WTC11 (cell line): ENCODE measurements around the gene NEBL. TPM values are rescaled to one million over a fixed set of nuclear protein-coding genes. Genes with fewer than 3 reads are reported as not detected.

Experiments
- ATAC-seq: fragments of 200-7000 bp; cut with Tn5 transposase; 2 replicates; pipeline ENCODE4 v1.10.0; 2021; ENCODE audit warnings: mild to moderate bottlenecking, moderate library complexity
- CTCF ChIA-PET: fragments of 300-600 bp; sonication (Branson Sonifier 250); formaldehyde crosslinking; loops from one replicate; lab custom pipeline; 2021; ENCODE audit warnings: antibody characterized with exemption; lab: Charles Lee
- POLR2A ChIA-PET: fragments of 350-600 bp; sonication (Branson Sonifier 250); formaldehyde crosslinking; loops from one replicate; lab custom pipeline; 2021; ENCODE audit warnings: antibody characterized with exemption; lab: Charles Lee
- DNase-seq: peaks from one replicate; pipeline ENCODE4 v3.0.0; 2021; ENCODE audit warnings: low spot score
- H3K27ac Mint-ChIP-seq: 2 replicates; pipeline ENCODE4 v1.8.0; 2021; ENCODE audit warnings: mixed read lengths
- H3K27me3 Mint-ChIP-seq: 2 replicates; pipeline ENCODE4 v1.8.0; 2021; ENCODE audit warnings: low read depth, mild to moderate bottlenecking, moderate library complexity, mixed read lengths
- H3K36me3 Mint-ChIP-seq: 2 replicates; pipeline ENCODE4 v1.8.0; 2021; ENCODE audit warnings: mixed read lengths
- H3K4me1 Mint-ChIP-seq: 2 replicates; pipeline ENCODE4 v1.8.0; 2022; ENCODE audit warnings: mixed read lengths
- H3K4me3 Mint-ChIP-seq: 2 replicates; pipeline ENCODE4 v1.8.0; 2021; ENCODE audit warnings: mild to moderate bottlenecking, moderate library complexity, mixed read lengths
- H3K9me3 Mint-ChIP-seq: 2 replicates; pipeline ENCODE4 v1.8.0; 2021; ENCODE audit warnings: mixed read lengths
- ARID4B ChIP-seq: sonication (generic); formaldehyde crosslinking; IDR thresholded peaks from 2 replicates; pipeline ENCODE4 v1.8.0; 2023; ENCODE audit warnings: missing genetic modification reagents, mild to moderate bottlenecking, borderline replicate concordance
- CDX4 ChIP-seq: fragments of 250-450 bp; sonication (Bioruptor Pico); IDR thresholded peaks from 2 replicates; pipeline ENCODE4 v1.9.0; 2021; ENCODE audit warnings: moderate library complexity, mild to moderate bottlenecking, inconsistent platforms, borderline replicate concordance
- CREB1 ChIP-seq: sonication (generic); formaldehyde crosslinking; IDR thresholded peaks from 2 replicates; pipeline ENCODE4 v1.8.0; 2023; ENCODE audit warnings: mild to moderate bottlenecking, missing genetic modification reagents
- CREM ChIP-seq: sonication (generic); formaldehyde crosslinking; IDR thresholded peaks from 2 replicates; pipeline ENCODE4 v1.8.1; 2022; ENCODE audit warnings: mild to moderate bottlenecking, missing genetic modification reagents, moderate library complexity
- EMX1 ChIP-seq: fragments of 250-450 bp; sonication (Bioruptor Pico); IDR thresholded peaks from 2 replicates; pipeline ENCODE4 v1.8.0; 2021; ENCODE audit warnings: mild to moderate bottlenecking
- GABPB1 ChIP-seq: sonication (generic); formaldehyde crosslinking; IDR thresholded peaks from 2 replicates; pipeline ENCODE4 v1.8.1; 2023; ENCODE audit warnings: mild to moderate bottlenecking, missing genetic modification reagents
- GRHL2 ChIP-seq: fragments of 250-450 bp; sonication (Bioruptor Pico); IDR thresholded peaks from 2 replicates; pipeline ENCODE4 v1.8.0; 2022; ENCODE audit warnings: mild to moderate bottlenecking, moderate library complexity; ENCODE audit not compliant: insufficient replicate concordance, severe bottlenecking
- HMGXB4 ChIP-seq: sonication (generic); formaldehyde crosslinking; IDR thresholded peaks from 2 replicates; pipeline ENCODE4 v1.8.1; 2023; ENCODE audit warnings: mild to moderate bottlenecking, moderate library complexity, missing genetic modification reagents
- KAT7 ChIP-seq: sonication (generic); formaldehyde crosslinking; IDR thresholded peaks from 2 replicates; pipeline ENCODE4 v1.8.1; 2023; ENCODE audit warnings: missing genetic modification reagents, mild to moderate bottlenecking, borderline replicate concordance
- NFE2L1 ChIP-seq: sonication (generic); formaldehyde crosslinking; IDR thresholded peaks from 2 replicates; pipeline ENCODE4 v1.8.1; 2023; ENCODE audit warnings: missing genetic modification reagents
- USF1 ChIP-seq: sonication (generic); formaldehyde crosslinking; IDR thresholded peaks from 2 replicates; pipeline ENCODE4 v1.8.0; 2022; ENCODE audit warnings: mild to moderate bottlenecking, missing genetic modification reagents
- ZBTB43 ChIP-seq: sonication (generic); formaldehyde crosslinking; IDR thresholded peaks from 2 replicates; pipeline ENCODE4 v1.8.1; 2023; ENCODE audit warnings: mild to moderate bottlenecking, missing genetic modification reagents
- ZNF416 ChIP-seq: fragments of 250-450 bp; sonication (Bioruptor Pico); IDR thresholded peaks from 2 replicates; pipeline ENCODE4 v1.9.0; 2021; ENCODE audit warnings: mild to moderate bottlenecking, inconsistent platforms
- ZNF425 ChIP-seq: fragments of 250-450 bp; sonication (Bioruptor Pico); conservative IDR thresholded peaks from 2 replicates; pipeline ENCODE4 v1.9.0; 2021; ENCODE audit warnings: mild to moderate bottlenecking
- ZNF532 ChIP-seq: fragments of 250-450 bp; sonication (Bioruptor Pico); IDR thresholded peaks from 2 replicates; pipeline ENCODE4 v1.9.0; 2021; ENCODE audit warnings: mild to moderate bottlenecking, borderline replicate concordance
- total RNA-seq: library from RNA; stranded (reverse); gene quantifications from 3 replicates; pipeline ENCODE4 v1.2.3, GENCODE V29; 2021
- TF ChIP-seq, protein P1 (sequence below): sonication (generic); formaldehyde crosslinking; IDR thresholded peaks from 2 replicates; pipeline ENCODE4 v1.8.1; 2022; ENCODE audit warnings: low read depth, mild to moderate bottlenecking, moderate library complexity, missing genetic modification reagents, borderline replicate concordance
- TF ChIP-seq, protein P2 (sequence below): sonication (generic); formaldehyde crosslinking; IDR thresholded peaks from 2 replicates; pipeline ENCODE4 v1.8.0; 2022; ENCODE audit warnings: mild to moderate bottlenecking, missing genetic modification reagents

Gene NEBL
- total RNA-seq, 1 experiment from 2014 or later, result 8.9 TPM

- no peak for TF ChIP-seq ZBTB43 (CRISPR knock-in tag)
- TF ChIP-seq CREB1 (CRISPR knock-in tag), result no peak
- TF ChIP-seq ZNF425 (CRISPR knock-in tag), result no peak
- TF ChIP-seq, protein P1, sequence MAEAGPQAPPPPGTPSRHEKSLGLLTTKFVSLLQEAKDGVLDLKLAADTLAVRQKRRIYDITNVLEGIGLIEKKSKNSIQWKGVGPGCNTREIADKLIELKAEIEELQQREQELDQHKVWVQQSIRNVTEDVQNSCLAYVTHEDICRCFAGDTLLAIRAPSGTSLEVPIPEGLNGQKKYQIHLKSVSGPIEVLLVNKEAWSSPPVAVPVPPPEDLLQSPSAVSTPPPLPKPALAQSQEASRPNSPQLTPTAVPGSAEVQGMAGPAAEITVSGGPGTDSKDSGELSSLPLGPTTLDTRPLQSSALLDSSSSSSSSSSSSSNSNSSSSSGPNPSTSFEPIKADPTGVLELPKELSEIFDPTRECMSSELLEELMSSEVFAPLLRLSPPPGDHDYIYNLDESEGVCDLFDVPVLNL (CRISPR knock-in tag), result no peak
Measured at GRCh38 chr10:20935931-20936330, 38.8 kb upstream of the NEBL start (continued).

- ChIA-PET CTCF (interaction anchor here (0.6 kb wide), 1 partner anchor 80 kb away, joined by 4 read pairs; no protein-coding TSS in a partner anchor), POLR2A (interaction anchor here (0.5 kb wide), 1 partner anchor 10 kb away, joined by 3 read pairs; no protein-coding TSS in a partner anchor)
- DNase-seq, result no peak
- no peaks in the 10 kb centered on the region for H3K27me3 Mint-ChIP-seq
- no peaks in the 10 kb centered on the region for H3K4me1 Mint-ChIP-seq
- ATAC-seq, result no peak
- peaks cover 50% of the 10 kb centered on the region for H3K9me3 Mint-ChIP-seq
- no peak overlapping the region for H3K27ac Mint-ChIP-seq
- no peak overlapping the region for H3K4me3 Mint-ChIP-seq
- H3K36me3 Mint-ChIP-seq, result peaks cover 37% of the 10 kb centered on the region
- TF ChIP-seq CDX4 (CRISPR knock-in tag), result no peak
- no peak for TF ChIP-seq NFE2L1 (CRISPR knock-in tag)
- TF ChIP-seq, protein P2, sequence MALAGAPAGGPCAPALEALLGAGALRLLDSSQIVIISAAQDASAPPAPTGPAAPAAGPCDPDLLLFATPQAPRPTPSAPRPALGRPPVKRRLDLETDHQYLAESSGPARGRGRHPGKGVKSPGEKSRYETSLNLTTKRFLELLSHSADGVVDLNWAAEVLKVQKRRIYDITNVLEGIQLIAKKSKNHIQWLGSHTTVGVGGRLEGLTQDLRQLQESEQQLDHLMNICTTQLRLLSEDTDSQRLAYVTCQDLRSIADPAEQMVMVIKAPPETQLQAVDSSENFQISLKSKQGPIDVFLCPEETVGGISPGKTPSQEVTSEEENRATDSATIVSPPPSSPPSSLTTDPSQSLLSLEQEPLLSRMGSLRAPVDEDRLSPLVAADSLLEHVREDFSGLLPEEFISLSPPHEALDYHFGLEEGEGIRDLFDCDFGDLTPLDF (CRISPR knock-in tag), result no peak
- TF ChIP-seq GRHL2 (CRISPR knock-in tag), result no peak
- TF ChIP-seq KAT7 (CRISPR knock-in tag), result no peak
- TF ChIP-seq USF1 (CRISPR knock-in tag), result no peak
- TF ChIP-seq ZNF532 (CRISPR knock-in tag), result no peak
- TF ChIP-seq EMX1 (CRISPR knock-in tag), result no peak
- TF ChIP-seq ZNF416 (CRISPR knock-in tag), result no peak
- TF ChIP-seq GABPB1, result no peak
- no peak for TF ChIP-seq CREM (CRISPR knock-in tag)
- no peak for TF ChIP-seq HMGXB4
- TF ChIP-seq ARID4B (CRISPR knock-in tag), result no peak
Measured at GRCh38 chr10:20935301-20935700, 38.2 kb upstream of the NEBL start.
